Neural progenitor cell (in vitro differentiated cells): Measurements from ENCODE around the gene PDE1A. TPM values are rescaled to one million over a fixed set of nuclear protein-coding genes. Genes with fewer than 3 reads are reported as not detected.

Source experiments
- DNase-seq: peaks from one replicate; pipeline ENCODE4 v3.0.0-alpha.2; 2016; ENCODE audit warnings: low spot score
- H2AFZ ChIP-seq: fragments of 200-600 bp; sonication (generic); replicated peaks from 2 replicates; pipeline ENCODE4 v1.6.1; 2016; ENCODE audit warnings: antibody characterized with exemption
- H3F3A ChIP-seq: fragments of 200-600 bp; sonication (generic); 2 replicates; pipeline ENCODE4 v1.6.1; 2016; ENCODE audit warnings: antibody characterized with exemption, low read depth
- H3K27ac ChIP-seq: fragments of 200-600 bp; sonication (generic); 2 replicates; pipeline ENCODE4 v1.5.1; 2016; ENCODE audit warnings: mild to moderate bottlenecking
- H3K27me3 ChIP-seq: fragments of 200-600 bp; sonication (generic); 2 replicates; pipeline ENCODE4 v1.6.1; 2016; ENCODE audit warnings: mild to moderate bottlenecking, moderate library complexity
- H3K36me3 ChIP-seq: fragments of 200-600 bp; sonication (generic); 2 replicates; pipeline ENCODE4 v1.5.1; 2016
- H3K4me1 ChIP-seq: fragments of 200-600 bp; sonication (generic); 2 replicates; pipeline ENCODE4 v1.6.1; 2016; ENCODE audit warnings: mixed run types
- H3K4me2 ChIP-seq: fragments of 200-600 bp; sonication (generic); 2 replicates; pipeline ENCODE4 v1.6.1; 2016
- H3K4me3 ChIP-seq: fragments of 200-600 bp; sonication (generic); 2 replicates; pipeline ENCODE4 v1.5.1; 2016
- H3K79me2 ChIP-seq: fragments of 200-600 bp; sonication (generic); 2 replicates; pipeline ENCODE4 v1.6.1; 2016; ENCODE audit warnings: low read depth
- H3K9ac ChIP-seq: fragments of 200-600 bp; sonication (generic); 2 replicates; pipeline ENCODE4 v1.6.1; 2016
- H3K9me3 ChIP-seq: fragments of 200-600 bp; sonication (generic); 2 replicates; pipeline ENCODE4 v1.5.1; 2016; ENCODE audit warnings: low read depth
- H4K20me1 ChIP-seq: fragments of 200-600 bp; sonication (generic); 2 replicates; pipeline ENCODE4 v1.6.1; 2016; ENCODE audit warnings: low read depth
- H3K27ac Mint-ChIP-seq: 3 replicates; pipeline ENCODE4 v1.8.0; 2021; ENCODE audit warnings: mixed read lengths
- H3K27me3 Mint-ChIP-seq: 2 replicates; pipeline ENCODE4 v1.8.0; 2022; ENCODE audit warnings: low read depth, mild to moderate bottlenecking, inconsistent platforms, moderate library complexity, mixed read lengths; ENCODE audit not compliant: insufficient read depth
- H3K36me3 Mint-ChIP-seq: 3 replicates; pipeline ENCODE4 v1.8.0; 2021; ENCODE audit warnings: mixed read lengths
- H3K4me1 Mint-ChIP-seq: 3 replicates; pipeline ENCODE4 v1.8.0; 2021; ENCODE audit warnings: mixed read lengths
- H3K4me3 Mint-ChIP-seq: 3 replicates; pipeline ENCODE4 v1.8.0; 2021; ENCODE audit warnings: mild to moderate bottlenecking, moderate library complexity, mixed read lengths
- H3K9me3 Mint-ChIP-seq: 3 replicates; pipeline ENCODE4 v1.8.0; 2020; ENCODE audit warnings: mixed read lengths
- CTCF ChIP-seq: fragments of 200-600 bp; sonication (generic); IDR thresholded peaks from 2 replicates; pipeline ENCODE4 v1.5.1; 2017; ENCODE audit warnings: antibody characterized with exemption, mild to moderate bottlenecking
- EZH2 ChIP-seq: fragments of 200-600 bp; sonication (generic); IDR thresholded peaks from 2 replicates; pipeline ENCODE4 v1.6.1; 2017; ENCODE audit warnings: antibody characterized with exemption, mild to moderate bottlenecking, moderate library complexity
- EZH2phosphoT487 ChIP-seq: fragments of 200-600 bp; sonication (generic); IDR thresholded peaks from 2 replicates; pipeline ENCODE4 v1.6.1; 2017; ENCODE audit warnings: antibody characterized with exemption
- total RNA-seq: library from RNA; depleted of rRNA; stranded (reverse); fragments of >200 nt; gene quantifications from 2 replicates; pipeline ENCODE4 v1.2.3, GENCODE V29; 2015; ENCODE audit warnings: low replicate concordance

PDE1A gene
- total RNA-seq, 1 donor from 2014 or later = not detected

- no peak overlapping the region for H3K27ac ChIP-seq
- TF ChIP-seq EZH2 (no peak), CTCF (no peak)
- H3K4me3 Mint-ChIP-seq = no peak overlapping the region
These were observed 20.3 kb upstream of the PDE1A start for GRCh38 chr2:182447163-182447562.

GRCh38 chr2:182446087-182446486 is 19.3 kb upstream of the PDE1A start:
- Histone ChIP-seq H3K4me1 (no peaks in the 10 kb centered on the region), H3K4me2 (no peak overlapping the region), H3K27me3 (no peaks in the 10 kb centered on the region), H3K9me3 (no peaks in the 10 kb centered on the region), H4K20me1 (no peaks in the 10 kb centered on the region), H3K4me3 (no peak overlapping the region), H3K27ac (no peak overlapping the region), H2AFZ (no peak overlapping the region), H3K36me3 (no peaks in the 10 kb centered on the region), H3K9ac (no peak overlapping the region), H3F3A (no peaks in the 10 kb centered on the region), H3K79me2 (no peaks in the 10 kb centered on the region)
- no peaks in the 10 kb centered on the region for H3K36me3 Mint-ChIP-seq
- H3K9me3 Mint-ChIP-seq = peaks cover 6% of the 10 kb centered on the region
- H3K27me3 Mint-ChIP-seq = no peaks in the 10 kb centered on the region
- no peak for TF ChIP-seq EZH2phosphoT487
- TF ChIP-seq CTCF = no peak
- no peak for TF ChIP-seq EZH2
- H3K27ac Mint-ChIP-seq = no peak overlapping the region
- no peaks in the 10 kb centered on the region for H3K4me1 Mint-ChIP-seq
- no peak for DNase-seq
- no peak overlapping the region for H3K4me3 Mint-ChIP-seq

More at GRCh38 chr2:182447163-182447562, 20.3 kb upstream of the PDE1A start:
- no peaks in the 10 kb centered on the region for H3F3A ChIP-seq
- no peaks in the 10 kb centered on the region for H3K79me2 ChIP-seq
- no peak overlapping the region for H3K9ac ChIP-seq
- H3K4me1 ChIP-seq = no peaks in the 10 kb centered on the region
- no peak overlapping the region for H3K4me2 ChIP-seq
- no peaks in the 10 kb centered on the region for H3K27me3 ChIP-seq
- peaks cover 2% of the 10 kb centered on the region for H3K9me3 Mint-ChIP-seq
- no peaks in the 10 kb centered on the region for H4K20me1 ChIP-seq
- no peaks in the 10 kb centered on the region for H3K36me3 ChIP-seq
- no peaks in the 10 kb centered on the region for H3K9me3 ChIP-seq
- no peak overlapping the region for H3K4me3 ChIP-seq
- no peaks in the 10 kb centered on the region for H3K36me3 Mint-ChIP-seq
- no peak overlapping the region for H2AFZ ChIP-seq
- H3K27ac Mint-ChIP-seq = no peak overlapping the region
- H3K27me3 Mint-ChIP-seq = no peaks in the 10 kb centered on the region
- H3K4me1 Mint-ChIP-seq = no peaks in the 10 kb centered on the region
- DNase-seq = no peak

GRCh38 chr2:182445391-182445965 is 18.6 kb upstream of the PDE1A start:
- no peak for TF ChIP-seq EZH2
- no peak for TF ChIP-seq CTCF
- TF ChIP-seq EZH2phosphoT487 = no peak
- no peak overlapping the region for H3K27ac ChIP-seq
- Mint-ChIP-seq H3K36me3 (no peaks in the 10 kb centered on the region), H3K27me3 (no peaks in the 10 kb centered on the region), H3K4me1 (peaks cover 4% of the 10 kb centered on the region), H3K4me3 (no peak overlapping the region), H3K27ac (no peak overlapping the region), H3K9me3 (peaks cover 6% of the 10 kb centered on the region)
- no peaks in the 10 kb centered on the region for H4K20me1 ChIP-seq
- no peaks in the 10 kb centered on the region for H3K9me3 ChIP-seq
- H3F3A ChIP-seq = no peaks in the 10 kb centered on the region
- H2AFZ ChIP-seq = no peak overlapping the region
- no peak for DNase-seq
- H3K27me3 ChIP-seq = no peaks in the 10 kb centered on the region
- H3K4me3 ChIP-seq = no peak overlapping the region
- H3K36me3 ChIP-seq = no peaks in the 10 kb centered on the region
- no peak overlapping the region for H3K9ac ChIP-seq
- no peak overlapping the region for H3K4me2 ChIP-seq
- no peaks in the 10 kb centered on the region for H3K79me2 ChIP-seq
- no peaks in the 10 kb centered on the region for H3K4me1 ChIP-seq
